IMR-90 (cell line): ENCODE results near the gene GFRA3.
"Not testable (repeated sequence)": the region's sequence is repeated elsewhere in the genome, so short reads cannot be mapped to it uniquely, and the experiment has no call there.

Experiments
- CTCF ChIP-seq: conservative IDR thresholded peaks from 2 replicates; pipeline ENCODE4 v1.5.1; 2012; ENCODE audit warnings: mild to moderate bottlenecking, low read depth, low read length, improper control_type of control experiment
- ELK1 ChIP-seq: fragments of 150-350 bp; IDR thresholded peaks from 2 replicates; pipeline ENCODE4 v1.6.1; 2016; ENCODE audit warnings: low read depth, mild to moderate bottlenecking, low read length, moderate library complexity, borderline replicate concordance
- FOS ChIP-seq: fragments of 150-350 bp; IDR thresholded peaks from 2 replicates; pipeline ENCODE4 v1.6.1; 2016; ENCODE audit warnings: low read depth, low read length
- MAFK ChIP-seq: IDR thresholded peaks from 2 replicates; pipeline ENCODE4 v1.6.1; 2012; ENCODE audit warnings: low read depth, low read length, improper control_type of control experiment
- MAZ ChIP-seq: IDR thresholded peaks from 2 replicates; pipeline ENCODE4 v1.6.1; 2012; ENCODE audit warnings: low read depth, mild to moderate bottlenecking, low read length, improper control_type of control experiment, moderate library complexity, borderline replicate concordance
- POLR2A ChIP-seq: IDR thresholded peaks from 2 replicates; pipeline ENCODE4 v1.6.1; 2012; ENCODE audit warnings: mild to moderate bottlenecking, low read depth, low read length
- RAD21 ChIP-seq: IDR thresholded peaks from 2 replicates; pipeline ENCODE4 v1.6.1; 2012; ENCODE audit warnings: low read length, improper control_type of control experiment

GRCh38 chr5:138247800-138248199 lies 26.6 kb downstream of the GFRA3 start:
- not testable (repeated sequence) for TF ChIP-seq MAFK, MAZ, RAD21, FOS, CTCF, POLR2A, ELK1
